AG10803 (cell line): ENCODE data around the gene SSTR5.
A peak's percentile ranks its signal among the peaks of the same experiment; 100 is the strongest.

Experiments used
- DNase-seq: peaks from one replicate; pipeline ENCODE4 v3.0.0; 2010; ENCODE audit warnings: low read depth
- H3K4me3 ChIP-seq: 2 replicates; pipeline ENCODE4 v1.5.1; 2011; ENCODE audit warnings: mild to moderate bottlenecking, low read length, control low read depth
- CTCF ChIP-seq: conservative IDR thresholded peaks from 2 replicates; pipeline ENCODE4 v1.5.1; 2011; ENCODE audit warnings: mild to moderate bottlenecking, low read length, control low read depth, inconsistent platforms

Gene SSTR5

DNA sequence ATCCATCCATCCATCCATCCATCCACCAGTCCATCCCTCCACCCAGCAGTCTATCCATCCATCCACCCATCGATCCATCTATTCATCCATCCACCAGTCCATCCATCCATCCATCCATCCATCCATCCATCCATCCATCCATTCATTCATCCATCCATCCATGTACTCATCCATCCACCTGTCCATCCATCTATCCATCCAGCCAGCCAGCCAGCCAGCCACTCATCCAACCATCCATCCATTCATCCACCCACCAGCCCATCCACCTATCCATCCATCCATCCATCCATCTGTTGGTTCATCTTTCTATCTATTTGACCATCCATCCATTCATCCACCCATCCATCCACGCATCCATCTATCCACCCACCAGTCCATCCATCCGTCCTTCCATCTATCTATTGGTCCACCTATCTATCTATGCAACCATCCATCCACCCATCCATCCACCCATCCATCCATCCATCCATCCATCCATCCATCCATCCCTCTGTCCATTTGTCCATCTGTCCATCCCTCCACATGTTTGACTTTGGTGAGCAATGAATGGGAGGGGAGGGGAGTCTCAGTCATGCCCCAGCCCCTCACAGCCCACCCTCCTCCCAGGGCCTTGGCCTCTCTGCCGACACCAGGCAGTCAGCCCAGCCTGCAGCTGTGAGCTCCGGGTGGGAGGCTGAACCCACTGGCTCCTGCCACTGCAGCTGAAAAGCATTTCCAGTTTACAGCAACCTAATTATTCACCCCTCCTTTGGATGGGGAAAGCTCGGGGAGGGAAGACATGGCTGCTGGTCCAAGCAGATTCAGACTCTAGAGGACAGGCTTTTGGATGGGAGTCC is 38.1 kb upstream of the SSTR5 start:
- H3K4me3 ChIP-seq, result no peak overlapping the region
- TF ChIP-seq CTCF, result no peak
- no peak for DNase-seq

DNA sequence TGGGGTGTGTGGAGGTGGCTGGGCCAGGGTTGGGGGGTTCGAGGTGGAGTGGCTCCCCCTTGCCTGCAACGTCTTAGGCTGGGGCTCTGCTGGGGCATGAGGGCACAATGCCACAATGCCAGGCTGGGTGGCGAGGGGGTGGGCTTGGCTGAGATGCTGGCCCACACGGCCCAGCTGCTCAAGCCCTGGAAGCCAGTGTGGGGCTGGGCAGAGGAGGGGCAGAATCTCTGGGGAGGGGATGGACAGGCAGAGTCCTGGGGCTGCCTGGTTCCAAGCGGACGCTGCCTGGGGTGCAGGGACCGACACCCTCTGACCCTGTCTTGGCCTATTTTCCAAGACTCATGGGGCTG is 37.5 kb upstream of the SSTR5 start:
- no peak for TF ChIP-seq CTCF
- no peak for DNase-seq
- no peak overlapping the region for H3K4me3 ChIP-seq

GRCh38 chr16:1036166-1036565 is 36.4 kb upstream of the SSTR5 start:
- no peak for DNase-seq
- no peak for TF ChIP-seq CTCF

DNA sequence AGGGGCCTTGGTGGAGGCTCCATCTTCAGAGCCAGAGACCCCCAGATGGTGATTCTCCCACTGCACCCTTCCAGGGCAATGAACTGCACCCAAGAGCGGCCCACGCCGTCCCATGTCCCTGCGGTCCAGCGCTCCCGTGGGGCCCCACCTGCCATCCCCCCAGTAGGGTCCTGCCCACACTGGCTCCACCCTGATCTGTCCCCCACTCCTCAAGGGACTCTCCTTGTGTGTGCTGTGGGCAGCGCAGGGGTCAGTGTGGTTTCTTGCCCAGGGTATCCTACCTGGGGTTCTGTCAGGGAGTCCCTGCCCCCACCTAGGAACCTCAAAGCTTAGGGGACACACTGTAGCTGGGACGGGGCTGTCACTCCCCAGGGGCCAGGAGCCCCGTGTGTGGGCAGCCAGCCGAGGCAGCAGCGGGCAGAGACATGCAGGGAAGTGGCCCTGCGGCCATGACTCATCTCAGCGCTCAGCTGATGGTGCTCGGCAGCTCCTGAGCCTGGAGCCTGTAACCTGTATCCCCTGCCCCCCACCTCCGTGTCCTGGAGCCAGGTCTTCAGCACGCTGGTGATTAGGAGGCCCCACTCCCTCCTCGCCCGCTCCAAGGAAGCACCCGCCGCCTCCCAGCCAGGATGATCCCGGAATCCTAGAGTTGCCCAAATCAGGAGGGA is 35.7 kb upstream of the SSTR5 start:
- H3K4me3 ChIP-seq, result no peak overlapping the region
- peak; percentile 26 for DNase-seq
- no peak for TF ChIP-seq CTCF

More at GRCh38 chr16:1036166-1036565, 36.4 kb upstream of the SSTR5 start:
- H3K4me3 ChIP-seq, result no peak overlapping the region

DNA sequence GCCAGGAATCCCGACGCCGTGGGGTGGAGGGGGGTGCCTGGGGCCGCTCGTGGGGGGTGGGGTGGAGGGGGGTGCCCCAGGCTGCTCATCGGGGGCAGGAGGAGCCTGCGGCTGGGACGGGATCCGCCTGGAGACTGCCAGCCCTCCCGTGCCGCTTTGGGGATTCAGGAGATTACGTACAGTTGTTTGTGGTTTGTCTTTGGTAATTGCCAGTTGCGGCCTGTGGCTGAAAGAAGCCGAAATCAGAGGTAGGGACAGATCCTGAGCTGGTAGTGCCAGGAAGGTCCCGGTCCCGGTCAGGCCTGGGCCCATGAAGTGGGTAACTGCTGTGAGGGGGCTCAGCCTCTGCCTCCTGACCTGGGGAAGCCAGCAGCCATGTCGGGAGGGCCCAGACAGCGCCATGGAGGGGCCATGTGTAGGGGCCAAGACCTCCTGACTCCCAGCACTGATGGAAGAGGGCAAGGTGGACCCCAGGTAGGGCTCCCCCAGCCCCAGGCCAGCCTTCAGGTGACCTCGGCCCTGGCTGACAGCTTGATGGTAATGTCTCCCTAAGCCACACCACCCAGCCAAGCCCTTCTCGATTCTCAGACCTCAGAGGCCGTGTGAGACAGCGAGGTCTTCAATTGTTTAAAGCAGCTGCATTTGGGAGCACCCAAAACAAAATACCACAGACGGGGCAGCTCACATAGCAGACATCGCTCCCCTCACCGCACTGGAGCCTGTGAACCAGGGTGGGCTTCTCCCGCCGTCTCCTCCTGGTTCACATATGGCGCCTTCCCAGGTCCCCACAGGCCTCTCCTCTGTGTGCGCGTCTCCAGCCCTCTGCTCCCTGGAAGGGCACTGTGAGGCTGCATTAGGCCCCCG is 34.9 kb upstream of the SSTR5 start:
- peak; percentile 26 for DNase-seq
- TF ChIP-seq CTCF, result no peak
- no peak overlapping the region for H3K4me3 ChIP-seq

- no peak for DNase-seq
- TF ChIP-seq CTCF, result no peak
- no peak overlapping the region for H3K4me3 ChIP-seq
Measured at GRCh38 chr16:1038932-1039331, 33.6 kb upstream of the SSTR5 start.
